Measurements from ENCODE around the gene ARHGAP29. TPM values are rescaled to one million over a fixed set of nuclear protein-coding genes. Genes with fewer than 3 reads are reported as not detected.

ARHGAP29 gene
- total RNA-seq, 1 donor from 2014 or later, result 19.9 TPM

GRCh38 chr1:94125551-94126514 is 111.6 kb downstream of the ARHGAP29 start:
- Histone ChIP-seq H3K4me3 (ENCODE audit: insufficient read depth, low read depth, low read length) (no peak overlapping the region), H3K4me2 (ENCODE audit: low read length) (no peak overlapping the region), H3K9ac (ENCODE audit: low read length) (no peak overlapping the region), H3K4me1 (ENCODE audit: insufficient read depth, low read length) (peaks cover 6% of the 10 kb centered on the region), H3K27ac (ENCODE audit: low read depth, low read length) (no peak overlapping the region), H4K20me1 (ENCODE audit: insufficient read depth, low read length) (no peaks in the 10 kb centered on the region), H3K36me3 (ENCODE audit: insufficient read depth, low read length) (no peaks in the 10 kb centered on the region), H3K9me3 (ENCODE audit: insufficient read depth, low read depth, low read length) (no peaks in the 10 kb centered on the region), H2AFZ (ENCODE audit: low read depth, low read length) (no peak overlapping the region), H3K79me2 (ENCODE audit: insufficient read depth, low read length) (no peaks in the 10 kb centered on the region), H3K27me3 (ENCODE audit: insufficient read depth, low read length) (no peaks in the 10 kb centered on the region)
- H3K27me3 Mint-ChIP-seq (ENCODE audit: low read depth, unreplicated experiment), result peaks cover 7% of the 10 kb centered on the region
- H3K4me3 Mint-ChIP-seq (ENCODE audit: unreplicated experiment), result no peak overlapping the region
- peaks cover 20% of the 10 kb centered on the region for H3K4me1 Mint-ChIP-seq (ENCODE audit: low read depth, unreplicated experiment)
- FAIRE-seq, result no peak
- DNase-seq (ENCODE audit: low read depth), result no peak
- peaks cover 3% of the 10 kb centered on the region for H3K9me3 Mint-ChIP-seq (ENCODE audit: unreplicated experiment)
- no peak for TF ChIP-seq CTCF (IDR thresholded peaks at IDR 0.05; ENCODE audit: insufficient read depth, low read depth, low read length)
- no peak for TF ChIP-seq EZH2 (IDR thresholded peaks at IDR 0.05; ENCODE audit: insufficient read depth, low read length)
- no peak overlapping the region for H3K27ac Mint-ChIP-seq (ENCODE audit: unreplicated experiment)
- H3K36me3 Mint-ChIP-seq (ENCODE audit: low read depth, unreplicated experiment), result no peaks in the 10 kb centered on the region

GRCh38 chr1:94124538-94124937 is 112.8 kb downstream of the ARHGAP29 start:
- no peak for FAIRE-seq
- H4K20me1 ChIP-seq (ENCODE audit: insufficient read depth, low read length), result no peaks in the 10 kb centered on the region

More at GRCh38 chr1:94124538-94124937, 112.8 kb downstream of the ARHGAP29 start:
- no peaks in the 10 kb centered on the region for H3K79me2 ChIP-seq (ENCODE audit: insufficient read depth, low read length)
- peaks cover 3% of the 10 kb centered on the region for H3K9me3 Mint-ChIP-seq (ENCODE audit: unreplicated experiment)
- no peak overlapping the region for H2AFZ ChIP-seq (ENCODE audit: low read depth, low read length)
- no peaks in the 10 kb centered on the region for H3K36me3 Mint-ChIP-seq (ENCODE audit: low read depth, unreplicated experiment)
- H3K27me3 Mint-ChIP-seq (ENCODE audit: low read depth, unreplicated experiment), result peaks cover 8% of the 10 kb centered on the region
- H3K9ac ChIP-seq (ENCODE audit: low read length), result no peak overlapping the region
- H3K4me3 ChIP-seq (ENCODE audit: insufficient read depth, low read depth, low read length), result no peak overlapping the region
- peaks cover 24% of the 10 kb centered on the region for H3K4me1 Mint-ChIP-seq (ENCODE audit: low read depth, unreplicated experiment)
- H3K27ac ChIP-seq (ENCODE audit: low read depth, low read length), result no peak overlapping the region
- H3K4me3 Mint-ChIP-seq (ENCODE audit: unreplicated experiment), result no peak overlapping the region
- TF ChIP-seq EZH2 (IDR thresholded peaks at IDR 0.05; ENCODE audit: insufficient read depth, low read length) (no peak), CTCF (IDR thresholded peaks at IDR 0.05; ENCODE audit: insufficient read depth, low read depth, low read length) (no peak)
- no peaks in the 10 kb centered on the region for H3K36me3 ChIP-seq (ENCODE audit: insufficient read depth, low read length)
- H3K4me1 ChIP-seq (ENCODE audit: insufficient read depth, low read length), result peaks cover 3% of the 10 kb centered on the region
- H3K9me3 ChIP-seq (ENCODE audit: insufficient read depth, low read depth, low read length), result no peaks in the 10 kb centered on the region
- H3K4me2 ChIP-seq (ENCODE audit: low read length), result no peak overlapping the region
- H3K27me3 ChIP-seq (ENCODE audit: insufficient read depth, low read length), result no peaks in the 10 kb centered on the region
- no peak overlapping the region for H3K27ac Mint-ChIP-seq (ENCODE audit: unreplicated experiment)
- no peak for DNase-seq (ENCODE audit: low read depth)

All from astrocyte (in vitro differentiated cells and primary cell).